NCI-H345 (cell line): ENCODE data around the gene OR10G8.
"Not testable (repeated sequence)": the region's sequence is repeated elsewhere in the genome, so short reads cannot be mapped to it uniquely, and the experiment has no call there.

ENCODE experiments used
- DNase-seq: peaks from one replicate; lab custom pipeline; 2025; lab: John Stamatoyannopoulos, UW

The OR10G8 gene

GRCh38 chr11:124026498-124026897, at the start of gene OR10G8:
TSS of gene OR10G8 (plus strand) at chr11:124026798. CDS start at chr11:124029623, 2,825 bp downstream.
- DNase-seq, result no peak

GRCh38 chr11:123977731-123978347, 48.8 kb upstream of the OR10G8 start, which contains the start of gene OR10S1:
TSS of gene OR10S1 (minus strand) at chr11:123977781. CDS start at chr11:123977664, 117 bp downstream.
- DNase-seq, result no peak

GRCh38 chr11:123979311-123979710, 47.3 kb upstream of the OR10G8 start:
- DNase-seq, result no peak

GRCh38 chr11:123995119-123995518, 31.5 kb upstream of the OR10G8 start, which contains the start of gene OR10G6:
TSS of gene OR10G6 (minus strand) at chr11:123995161. CDS start at chr11:123995161, 0 bp downstream.
- DNase-seq, result no peak

GRCh38 chr11:124012697-124013096, 13.9 kb upstream of the OR10G8 start, which contains the start of gene OR10G4:
TSS of gene OR10G4 (plus strand) at chr11:124012997. CDS start at chr11:124015575, 2,578 bp downstream.
- DNase-seq, result no peak

- DNase-seq, result not testable (repeated sequence)
These were observed 10.8 kb upstream of the OR10G8 start for GRCh38 chr11:124015837-124016236.

- DNase-seq, result no peak
These were observed 10.1 kb downstream of the OR10G8 start for GRCh38 chr11:124036666-124037065.

GRCh38 chr11:124039557-124039956, 13.0 kb downstream of the OR10G8 start:
- no peak for DNase-seq

- DNase-seq, result no peak
These were observed 14.7 kb downstream of the OR10G8 start, which contains the start of gene OR10G7 for GRCh38 chr11:124041254-124041653. TSS of gene OR10G7 (minus strand) at chr11:124041325. CDS start at chr11:124039001, 2,324 bp downstream.

GRCh38 chr11:124043420-124043819, 16.8 kb downstream of the OR10G8 start:
- DNase-seq, result no peak

GRCh38 chr11:124050748-124051147, 24.1 kb downstream of the OR10G8 start:
- DNase-seq, result no peak

GRCh38 chr11:124052966-124053365, 26.4 kb downstream of the OR10G8 start:
- no peak for DNase-seq

- no peak for DNase-seq
These were observed 42.1 kb downstream of the OR10G8 start for GRCh38 chr11:124068601-124069110.

- peak; percentile 59 for DNase-seq
These were observed 43.1 kb downstream of the OR10G8 start for GRCh38 chr11:124069429-124070401.

GRCh38 chr11:124070915-124071622, 44.5 kb downstream of the OR10G8 start:
- DNase-seq, result peak; percentile 66

- DNase-seq, result no peak
These were observed 45.0 kb downstream of the OR10G8 start for GRCh38 chr11:124071623-124071948.

GRCh38 chr11:124072147-124072546, 45.5 kb downstream of the OR10G8 start:
- DNase-seq, result no peak

GRCh38 chr11:124074554-124074953, 48.0 kb downstream of the OR10G8 start:
- DNase-seq, result no peak

GRCh38 chr11:124075492-124075840, 48.9 kb downstream of the OR10G8 start:
- DNase-seq, result no peak

GRCh38 chr11:124075841-124076651, 49.4 kb downstream of the OR10G8 start:
- no peak for DNase-seq

GRCh38 chr11:124077266-124077665, 50.7 kb downstream of the OR10G8 start:
- DNase-seq, result no peak
